Endothelial cell of umbilical vein (primary cell): ENCODE measurements around the gene SCUBE3. TPM values are rescaled to one million over a fixed set of nuclear protein-coding genes. Genes with fewer than 3 reads are reported as not detected.

Source experiments
- BruUV-seq: library from RNA; stranded (reverse); fragments of 400-500 nt; replicated peaks from 2 replicates; lab custom pipeline; 2021; lab: Mats Ljungman, UMichigan
- CTCF ChIA-PET: fragments of 300-600, 350-600 bp; sonication (Branson Sonifier 250); formaldehyde crosslinking; loops from one replicate; lab custom pipeline; 2021; ENCODE audit warnings: antibody characterized with exemption, inconsistent platforms; lab: Charles Lee
- POLR2A ChIA-PET: fragments of 300-600, 350-600 bp; sonication (Branson Sonifier 250); formaldehyde crosslinking; loops from one replicate; lab custom pipeline; 2021; ENCODE audit warnings: antibody characterized with exemption, inconsistent platforms; lab: Charles Lee
- DNase-seq: peaks from one replicate; pipeline ENCODE4 v3.0.0-alpha.2; 2011; ENCODE audit warnings: low read depth, low spot score
- FAIRE-seq: peaks from 2 replicates; lab custom pipeline; 2011; peaks lifted over from hg19 to GRCh38; lab: Jason Lieb, UNC
- H2AFZ ChIP-seq: 2 replicates; pipeline ENCODE4 v1.6.0; 2012; ENCODE audit warnings: low read depth, low read length, control low read depth, inconsistent platforms
- H3K27ac ChIP-seq: 2 replicates; pipeline ENCODE4 v1.5.1; 2011; ENCODE audit warnings: low read depth, mild to moderate bottlenecking, control low read depth, low read length, moderate library complexity; ENCODE audit not compliant: insufficient read depth
- H3K27me3 ChIP-seq, 2 experiments: 2 replicates each; pipeline versions ENCODE4 v1.6.0 to v1.6.1; 2011; ENCODE audit warnings: low read length in 2 of 2, mixed read lengths in 1 of 2; ENCODE audit not compliant: control insufficient read depth in 2 of 2, insufficient read depth in 2 of 2
- H3K36me3 ChIP-seq, 2 experiments: 2 replicates in 1 of 2; 3 replicates in 1 of 2; pipeline ENCODE4 v1.5.1; 2011; ENCODE audit warnings: low read length in 2 of 2, mild to moderate bottlenecking in 1 of 2, moderate library complexity in 1 of 2; ENCODE audit not compliant: control insufficient read depth in 2 of 2, insufficient read depth in 2 of 2; ENCODE audit errors: extremely low read depth in 1 of 2
- H3K4me1 ChIP-seq: 3 replicates; pipeline ENCODE4 v1.5.1; 2011; ENCODE audit warnings: mild to moderate bottlenecking, low read length; ENCODE audit not compliant: control insufficient read depth, insufficient read depth; ENCODE audit errors: extremely low read depth
- H3K4me2 ChIP-seq: 2 replicates; pipeline ENCODE4 v1.6.1; 2011; ENCODE audit warnings: low read length, control low read depth, mixed read lengths; ENCODE audit not compliant: insufficient read depth
- H3K4me3 ChIP-seq, 3 experiments: fragments of 200-600 bp in 1 of 3; sonication (generic), shearing (Covaris generic) in 1 of 3; replicated peaks in 1 of 3; 2 replicates each; pipeline ENCODE4 v1.5.1; 2011 to 2016; ENCODE audit warnings: control low read depth in 3 of 3, low read length in 3 of 3, mild to moderate bottlenecking in 2 of 3, inconsistent platforms in 1 of 3, low read depth in 1 of 3, moderate library complexity in 1 of 3; ENCODE audit not compliant: insufficient read depth in 1 of 3
- H3K79me2 ChIP-seq: 2 replicates; pipeline ENCODE4 v1.6.0; 2012; ENCODE audit warnings: low read length, inconsistent platforms; ENCODE audit not compliant: control insufficient read depth, insufficient read depth
- H3K9ac ChIP-seq: replicated peaks from 2 replicates; pipeline ENCODE3; 2011; ENCODE audit warnings: low read length, control low read depth; ENCODE audit not compliant: insufficient read depth; ENCODE audit errors: extremely low read depth
- H3K9me1 ChIP-seq: replicated peaks from 3 replicates; pipeline ENCODE4 v1.6.0; 2011; ENCODE audit warnings: mild to moderate bottlenecking, low read length; ENCODE audit not compliant: control insufficient read depth, insufficient read depth; ENCODE audit errors: extremely low read depth
- H3K9me3 ChIP-seq: replicated peaks from 2 replicates; pipeline ENCODE4 v1.5.1; 2012; ENCODE audit warnings: low read length, inconsistent platforms; ENCODE audit not compliant: control insufficient read depth, insufficient read depth
- H4K20me1 ChIP-seq: replicated peaks from 2 replicates; pipeline ENCODE3; 2011; ENCODE audit warnings: mild to moderate bottlenecking, low read length; ENCODE audit not compliant: control insufficient read depth, insufficient read depth; ENCODE audit errors: extremely low read depth
- CTCF ChIP-seq, 2 donors: IDR thresholded peaks; 1 replicate in 1 of 2; 2 replicates in 1 of 2; pipeline ENCODE4 v1.5.1; 2011; ENCODE audit warnings: low read length in 2 of 2, mild to moderate bottlenecking in 2 of 2, moderate library complexity in 2 of 2, control low read depth in 1 of 2, inconsistent platforms in 1 of 2, low read depth in 1 of 2; ENCODE audit not compliant: insufficient read depth in 1 of 2; ENCODE audit errors: extremely low read depth in 1 of 2
- EZH2 ChIP-seq: IDR thresholded peaks from 2 replicates; pipeline ENCODE4 v1.6.1; 2012; ENCODE audit warnings: borderline replicate concordance, low read depth, mild to moderate bottlenecking, moderate library complexity, low read length, inconsistent platforms; ENCODE audit not compliant: severe bottlenecking
- FOS ChIP-seq: IDR thresholded peaks from 2 replicates; pipeline ENCODE4 v1.6.1; 2011; ENCODE audit warnings: mild to moderate bottlenecking, low read length, moderate library complexity, borderline replicate concordance; ENCODE audit not compliant: insufficient read depth
- GATA2 ChIP-seq: IDR thresholded peaks from 2 replicates; pipeline ENCODE4 v1.7.0; 2011; ENCODE audit warnings: low read depth, mild to moderate bottlenecking, moderate library complexity, mixed read lengths, low read length; ENCODE audit not compliant: insufficient read length, insufficient read depth
- JUN ChIP-seq: IDR thresholded peaks from 2 replicates; pipeline ENCODE4 v1.6.1; 2011; ENCODE audit warnings: borderline replicate concordance, low read depth; ENCODE audit not compliant: insufficient read length, insufficient read depth
- MAX ChIP-seq: IDR thresholded peaks from 2 replicates; pipeline ENCODE4 v1.6.1; 2011; ENCODE audit not compliant: insufficient read depth, insufficient read length
- MYC ChIP-seq: IDR thresholded peaks from one replicate; pipeline ENCODE4 v1.6.1; 2011; ENCODE audit warnings: mild to moderate bottlenecking, low read depth, low read length
- POLR2A ChIP-seq: IDR thresholded peaks from 2 replicates; pipeline ENCODE4 v1.6.1; 2012; ENCODE audit warnings: low read depth, mild to moderate bottlenecking, control low read depth, low read length
- POLR2AphosphoS5 ChIP-seq: IDR thresholded peaks from 2 replicates; pipeline ENCODE4 v1.6.1; 2012; ENCODE audit warnings: low read depth, mild to moderate bottlenecking, control low read depth, low read length, moderate library complexity; ENCODE audit not compliant: insufficient read depth
- dilution Hi-C: fragments of 300-500 bp; cut with MboI; formaldehyde crosslinking; loops from one replicate; pipeline ENCODE4 v1.15.0; 2019; ENCODE audit warnings: low sequenced_read_pairs; ENCODE audit not compliant: extremely low pct_ligation_motif_present
- intact Hi-C: fragments of 100-400 bp; cut with micrococcal nuclease; formaldehyde crosslinking; loops from one replicate; pipeline ENCODE4 v1.10.0; 2022
- polyA plus RNA-seq, 4 experiments: library from polyadenylated mRNA; depleted of rRNA in 3 of 4; stranded (reverse) in 3 of 4; unstranded in 1 of 4; fragments of >200 nt; gene quantifications; 2 replicates each; pipeline versions ENCODE4 v1.2.1 to v1.2.3, GENCODE V29; 2011 to 2012; ENCODE audit warnings: missing spikeins in 1 of 4
- total RNA-seq: library from RNA; stranded (reverse); gene quantifications from 2 replicates; pipeline ENCODE4 v1.2.3, GENCODE V29; 2021

SCUBE3 gene
- total and polyA plus RNA-seq, 2 donors (not counting 3 experiments of a cell fraction or from before 2014, with no cell fraction given): 1.1 to 1.5 TPM

GRCh38 chr6:35237476-35237875 is 23.7 kb downstream of the SCUBE3 start:
- H3K4me3 ChIP-seq: no peak overlapping the region
- ChIA-PET CTCF (interaction anchor here (1.4 to 7.8 kb wide), 2 partner anchors 32 to 91 kb away, joined by 8 to 113 read pairs; no protein-coding TSS in a partner anchor), POLR2A (interaction anchor here (0.7 kb wide), 1 partner anchor 245 kb away, joined by 3 read pairs; no protein-coding TSS in a partner anchor)
- dilution Hi-C loops (no loop called here), intact Hi-C loops (no loop called here)
- BruUV-seq: no TSS peak
- no peaks in the 10 kb centered on the region for H4K20me1 ChIP-seq
- H3K4me1 ChIP-seq: peaks cover 20% of the 10 kb centered on the region
- TF ChIP-seq POLR2AphosphoS5 (no peak), MYC (no peak), MAX (no peak), EZH2 (no peak), CTCF (IDR thresholded peaks at IDR 0.05; ENCODE audit: extremely low read depth in 1 of 2, insufficient read depth in 1 of 2, low read depth in 1 of 2, low read length in 2 of 2) (no peak), POLR2A (no peak), GATA2 (no peak), JUN (no peak), FOS (no peak)
- H2AFZ ChIP-seq: no peak overlapping the region
- no peak overlapping the region for H3K4me2 ChIP-seq
- H3K9ac ChIP-seq: no peak overlapping the region
- H3K36me3 ChIP-seq: no peaks in the 10 kb centered on the region
- no peaks in the 10 kb centered on the region for H3K79me2 ChIP-seq
- no peak for DNase-seq
- no peaks in the 10 kb centered on the region for H3K9me3 ChIP-seq
- no peak overlapping the region for H3K27ac ChIP-seq
- H3K9me1 ChIP-seq: no peaks in the 10 kb centered on the region
- FAIRE-seq: no peak
- no peaks in the 10 kb centered on the region for H3K27me3 ChIP-seq
